ENCODE results near the gene OBSCN.

Gene OBSCN

DNA sequence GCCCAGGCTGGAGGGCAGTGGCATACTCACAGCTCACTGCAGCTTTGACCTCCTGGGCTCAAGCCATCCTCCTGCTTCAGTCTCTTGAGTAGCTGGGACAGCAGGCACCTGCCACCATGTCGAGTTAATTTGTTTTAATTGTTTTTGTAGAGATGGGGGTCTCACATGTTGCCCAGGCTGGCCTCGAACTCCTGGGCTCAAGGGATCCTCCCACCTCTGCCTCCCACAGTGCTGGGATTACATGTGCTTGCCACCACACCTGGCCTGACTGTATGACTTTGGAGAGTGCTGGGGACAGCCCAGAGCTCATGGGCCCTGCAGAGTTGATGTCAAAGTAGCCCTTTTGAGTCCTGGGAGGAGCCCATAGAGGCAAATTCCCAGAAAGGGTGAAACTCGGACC is 1.8 kb downstream of the OBSCN start:
- H3K27ac ChIP-seq, result no peak overlapping the region
- TF ChIP-seq, protein P1, sequence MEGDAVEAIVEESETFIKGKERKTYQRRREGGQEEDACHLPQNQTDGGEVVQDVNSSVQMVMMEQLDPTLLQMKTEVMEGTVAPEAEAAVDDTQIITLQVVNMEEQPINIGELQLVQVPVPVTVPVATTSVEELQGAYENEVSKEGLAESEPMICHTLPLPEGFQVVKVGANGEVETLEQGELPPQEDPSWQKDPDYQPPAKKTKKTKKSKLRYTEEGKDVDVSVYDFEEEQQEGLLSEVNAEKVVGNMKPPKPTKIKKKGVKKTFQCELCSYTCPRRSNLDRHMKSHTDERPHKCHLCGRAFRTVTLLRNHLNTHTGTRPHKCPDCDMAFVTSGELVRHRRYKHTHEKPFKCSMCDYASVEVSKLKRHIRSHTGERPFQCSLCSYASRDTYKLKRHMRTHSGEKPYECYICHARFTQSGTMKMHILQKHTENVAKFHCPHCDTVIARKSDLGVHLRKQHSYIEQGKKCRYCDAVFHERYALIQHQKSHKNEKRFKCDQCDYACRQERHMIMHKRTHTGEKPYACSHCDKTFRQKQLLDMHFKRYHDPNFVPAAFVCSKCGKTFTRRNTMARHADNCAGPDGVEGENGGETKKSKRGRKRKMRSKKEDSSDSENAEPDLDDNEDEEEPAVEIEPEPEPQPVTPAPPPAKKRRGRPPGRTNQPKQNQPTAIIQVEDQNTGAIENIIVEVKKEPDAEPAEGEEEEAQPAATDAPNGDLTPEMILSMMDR (conservative IDR thresholded peaks at IDR 0.05), result no peak

DNA sequence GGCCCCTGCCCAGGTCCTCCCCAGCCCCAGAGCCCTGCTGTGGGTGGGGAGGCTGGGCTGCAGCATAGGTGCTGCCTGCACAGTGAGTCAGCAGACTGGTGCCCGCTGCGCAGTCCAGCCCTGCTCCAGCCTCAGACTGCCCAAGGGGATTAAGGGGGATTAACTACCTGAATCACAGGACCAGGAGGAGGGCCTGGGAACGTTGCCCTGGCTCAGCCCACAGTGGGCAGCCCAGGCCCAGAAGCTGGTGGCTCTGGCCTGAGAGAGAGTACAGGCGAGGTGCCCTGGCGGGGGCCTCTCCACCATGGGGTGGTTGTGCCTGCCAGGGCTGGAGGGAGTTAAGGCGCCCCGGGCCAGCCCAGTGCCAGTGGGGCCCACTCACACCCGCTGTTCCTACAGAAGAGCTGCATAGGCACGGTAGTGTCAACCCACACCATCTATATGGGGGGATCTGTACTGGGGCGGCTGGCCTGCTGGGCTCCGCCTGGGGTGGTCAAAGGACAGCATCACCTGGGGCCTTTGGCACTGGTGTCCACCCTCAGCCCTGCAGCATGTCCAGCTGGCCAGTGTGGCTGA is 2.3 kb downstream of the OBSCN start:
- TF ChIP-seq, protein P1 (conservative IDR thresholded peaks at IDR 0.05), result no peak
- no peak overlapping the region for H3K27ac ChIP-seq

DNA sequence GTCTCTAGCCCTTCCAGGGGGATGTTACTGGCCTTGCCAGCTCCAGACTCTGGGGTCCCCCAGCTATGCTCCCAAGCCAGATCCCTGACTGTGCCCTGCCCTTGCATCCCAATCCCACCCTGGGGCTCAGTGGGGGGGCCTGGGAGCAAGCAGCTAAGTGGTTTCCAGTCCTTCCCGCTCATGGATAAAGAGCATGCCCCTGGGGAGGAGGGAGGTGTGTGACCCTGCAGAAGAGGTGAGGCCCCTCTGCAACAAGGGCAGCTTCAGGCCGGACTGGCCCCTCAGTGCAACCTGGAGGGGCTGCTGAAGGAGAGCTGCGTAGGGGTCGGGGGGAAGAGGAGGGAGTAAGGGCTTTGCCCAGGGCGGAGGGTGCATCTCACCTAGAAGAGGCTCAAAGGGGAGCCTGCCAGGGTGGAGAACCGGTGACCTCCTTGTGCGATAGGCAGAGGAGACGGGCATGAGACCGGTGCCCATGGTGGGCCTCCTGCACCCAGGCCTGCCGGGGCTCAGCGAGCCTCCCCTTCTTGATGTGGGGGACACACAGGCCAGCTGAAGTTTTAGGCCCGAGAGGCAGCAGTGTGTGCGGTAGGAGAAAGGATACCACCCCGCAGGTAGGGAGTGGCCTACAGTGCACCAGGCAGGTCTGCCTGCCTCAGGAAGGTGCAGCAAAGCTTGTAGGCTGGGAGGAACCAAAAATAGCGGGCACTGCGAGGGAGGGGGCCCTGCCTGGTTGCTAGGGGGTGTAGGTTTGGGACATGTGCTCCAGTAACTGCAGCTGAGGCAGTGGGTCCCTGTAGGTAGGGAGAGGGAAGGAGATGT is 3.1 kb downstream of the OBSCN start:
- H3K27ac ChIP-seq, result no peak overlapping the region
- TF ChIP-seq, protein P1 (conservative IDR thresholded peaks at IDR 0.05), result no peak

DNA sequence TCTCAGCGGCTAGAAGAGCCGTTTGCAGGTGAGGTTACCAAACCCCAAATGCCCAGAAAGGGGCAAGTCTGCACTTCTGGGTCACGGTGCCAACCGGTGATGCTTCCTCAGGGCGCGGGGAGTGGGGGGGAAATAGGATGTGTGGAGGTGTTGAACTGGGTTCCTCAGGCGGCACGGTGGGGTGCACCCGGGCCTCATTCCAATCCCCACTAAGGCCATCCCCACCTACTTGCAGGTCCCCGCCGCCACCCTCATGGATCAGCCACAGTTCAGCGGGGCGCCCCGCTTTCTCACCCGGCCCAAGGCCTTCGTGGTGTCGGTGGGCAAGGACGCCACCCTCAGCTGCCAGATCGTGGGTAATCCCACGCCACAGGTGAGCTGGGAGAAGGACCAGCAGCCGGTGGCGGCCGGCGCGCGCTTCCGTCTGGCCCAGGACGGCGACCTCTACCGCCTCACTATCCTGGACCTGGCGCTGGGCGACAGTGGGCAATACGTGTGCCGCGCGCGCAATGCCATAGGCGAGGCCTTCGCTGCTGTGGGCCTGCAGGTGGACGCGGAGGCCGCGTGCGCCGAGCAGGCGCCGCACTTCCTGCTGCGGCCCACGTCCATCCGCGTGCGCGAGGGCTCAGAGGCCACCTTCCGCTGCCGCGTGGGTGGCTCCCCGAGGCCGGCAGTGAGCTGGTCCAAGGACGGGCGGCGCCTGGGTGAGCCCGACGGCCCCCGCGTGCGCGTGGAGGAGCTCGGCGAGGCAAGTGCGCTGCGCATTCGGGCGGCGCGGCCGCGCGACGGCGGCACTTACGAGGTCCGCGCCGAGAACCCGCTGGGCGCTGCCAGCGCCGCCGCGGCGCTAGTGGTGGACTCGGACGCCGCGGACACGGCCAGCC is 3.9 kb downstream of the OBSCN start:
- no peak overlapping the region for H3K27ac ChIP-seq
- TF ChIP-seq, protein P1 (conservative IDR thresholded peaks at IDR 0.05), result no peak

DNA sequence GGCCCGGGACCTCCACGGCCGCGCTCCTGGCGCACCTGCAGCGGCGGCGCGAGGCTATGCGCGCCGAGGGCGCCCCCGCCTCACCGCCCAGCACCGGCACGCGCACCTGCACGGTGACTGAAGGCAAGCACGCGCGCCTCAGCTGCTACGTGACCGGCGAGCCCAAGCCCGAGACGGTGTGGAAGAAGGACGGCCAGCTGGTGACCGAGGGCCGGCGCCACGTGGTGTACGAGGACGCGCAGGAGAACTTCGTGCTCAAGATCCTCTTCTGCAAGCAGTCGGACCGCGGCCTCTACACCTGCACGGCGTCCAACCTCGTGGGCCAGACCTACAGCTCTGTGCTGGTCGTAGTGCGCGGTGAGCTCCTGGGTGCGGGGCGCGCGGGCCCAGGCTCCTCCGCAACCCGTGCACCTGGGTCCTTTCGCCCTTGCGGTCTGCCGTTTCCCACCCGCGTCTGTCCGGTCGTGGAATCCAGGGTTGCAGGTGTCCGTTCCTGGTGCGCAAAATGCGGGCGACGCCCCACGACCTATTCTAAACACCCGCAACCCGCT is 4.6 kb downstream of the OBSCN start:
- H3K27ac ChIP-seq, result no peak overlapping the region
- TF ChIP-seq, protein P1 (conservative IDR thresholded peaks at IDR 0.05), result no peak

DNA sequence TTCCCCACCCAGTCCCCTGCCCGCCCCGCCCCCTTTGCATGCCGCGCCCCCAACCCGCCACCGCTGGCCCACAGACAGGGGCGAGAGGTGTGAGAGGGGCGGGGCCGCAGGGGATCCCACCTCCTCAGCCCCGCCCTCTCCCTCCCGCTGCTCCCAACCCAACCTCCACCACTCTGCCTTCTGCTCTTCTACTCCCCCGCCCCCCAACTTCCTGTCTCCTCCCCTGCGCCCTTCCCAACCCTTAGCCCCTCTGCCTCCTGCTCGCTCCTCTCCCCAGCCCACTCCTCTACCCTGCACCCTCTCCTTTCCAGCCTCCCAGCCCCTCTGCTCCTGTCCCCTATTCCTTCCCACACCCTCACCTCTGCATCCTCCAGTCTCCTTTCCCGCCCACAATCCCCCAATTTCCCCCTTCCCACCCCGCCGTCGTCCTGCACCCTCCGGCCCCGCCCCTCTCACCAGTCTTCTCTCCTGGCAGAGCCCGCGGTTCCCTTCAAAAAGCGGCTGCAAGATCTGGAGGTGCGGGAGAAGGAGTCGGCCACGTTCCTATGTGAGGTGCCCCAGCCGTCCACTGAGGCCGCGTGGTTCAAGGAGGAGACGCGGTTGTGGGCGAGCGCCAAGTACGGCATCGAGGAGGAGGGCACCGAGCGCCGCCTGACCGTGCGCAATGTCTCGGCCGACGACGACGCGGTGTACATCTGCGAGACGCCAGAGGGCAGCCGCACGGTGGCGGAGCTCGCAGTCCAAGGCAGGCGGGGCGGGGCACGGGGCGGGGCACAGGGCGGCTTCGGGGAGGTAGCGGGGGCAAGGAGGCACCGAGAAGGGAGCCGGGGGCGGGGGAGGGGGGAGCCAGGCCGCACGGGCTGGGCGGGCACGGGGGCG is 5.4 kb downstream of the OBSCN start:
- TF ChIP-seq, protein P1 (conservative IDR thresholded peaks at IDR 0.05), result peak; percentile 55
- H3K27ac ChIP-seq, result peak overlapping the region; percentile 36

Measured in VCaP (cell line).